ENCODE measurements around the gene NPPA.

The NPPA gene

GRCh38 chr1:11888206-11888876, 40.8 kb upstream of the NPPA start:
- TF ChIP-seq CTCF (conservative IDR thresholded peaks at IDR 0.05; ENCODE audit: low read depth, low read length) = no peak
- Histone ChIP-seq H3K4me3 (IDR thresholded peaks at IDR 0.05; ENCODE audit: insufficient read depth, low read depth, low read length) (no peak overlapping the region), H3K9ac (no peak overlapping the region), H3K27ac (no peak overlapping the region), H3K79me2 (ENCODE audit: insufficient read depth, low read depth) (no peaks in the 10 kb centered on the region), H3K27me3 (ENCODE audit: insufficient read depth, low read depth) (peaks cover 90% of the 10 kb centered on the region), H3K36me3 (ENCODE audit: insufficient read depth) (no peaks in the 10 kb centered on the region), H3K4me1 (ENCODE audit: low read depth, poor library complexity, severe bottlenecking) (no peaks in the 10 kb centered on the region), H2AFZ (ENCODE audit: low read depth) (no peak overlapping the region), H3K4me2 (no peak overlapping the region), H4K20me1 (ENCODE audit: insufficient read depth) (no peaks in the 10 kb centered on the region)

GRCh38 chr1:11887666-11888007, 40.1 kb upstream of the NPPA start:
- Histone ChIP-seq H2AFZ (ENCODE audit: low read depth) (no peak overlapping the region), H3K4me1 (ENCODE audit: low read depth, poor library complexity, severe bottlenecking) (no peaks in the 10 kb centered on the region)

GRCh38 chr1:11886986-11887665, 39.5 kb upstream of the NPPA start:
- H4K20me1 ChIP-seq (ENCODE audit: insufficient read depth) = no peaks in the 10 kb centered on the region
- no peak for TF ChIP-seq CTCF (conservative IDR thresholded peaks at IDR 0.05; ENCODE audit: low read depth, low read length)
- no peak overlapping the region for H3K4me2 ChIP-seq
- no peak overlapping the region for H2AFZ ChIP-seq (ENCODE audit: low read depth)
- H3K79me2 ChIP-seq (ENCODE audit: insufficient read depth, low read depth) = no peaks in the 10 kb centered on the region
- H3K4me3 ChIP-seq (IDR thresholded peaks at IDR 0.05; ENCODE audit: insufficient read depth, low read depth, low read length) = no peak overlapping the region
- no peaks in the 10 kb centered on the region for H3K4me1 ChIP-seq (ENCODE audit: low read depth, poor library complexity, severe bottlenecking)
- no peaks in the 10 kb centered on the region for H3K36me3 ChIP-seq (ENCODE audit: insufficient read depth)
- no peak overlapping the region for H3K9ac ChIP-seq
- no peak overlapping the region for H3K27ac ChIP-seq
- H3K27me3 ChIP-seq (ENCODE audit: insufficient read depth, low read depth) = peaks cover 91% of the 10 kb centered on the region

More at GRCh38 chr1:11887666-11888007, 40.1 kb upstream of the NPPA start:
- no peaks in the 10 kb centered on the region for H4K20me1 ChIP-seq (ENCODE audit: insufficient read depth)
- H3K36me3 ChIP-seq (ENCODE audit: insufficient read depth) = no peaks in the 10 kb centered on the region
- H3K9ac ChIP-seq = no peak overlapping the region
- no peak overlapping the region for H3K4me2 ChIP-seq
- no peak overlapping the region for H3K27ac ChIP-seq
- H3K79me2 ChIP-seq (ENCODE audit: insufficient read depth, low read depth) = no peaks in the 10 kb centered on the region
- no peak for TF ChIP-seq CTCF (conservative IDR thresholded peaks at IDR 0.05; ENCODE audit: low read depth, low read length)
- H3K27me3 ChIP-seq (ENCODE audit: insufficient read depth, low read depth) = peaks cover 91% of the 10 kb centered on the region
- no peak overlapping the region for H3K4me3 ChIP-seq (IDR thresholded peaks at IDR 0.05; ENCODE audit: insufficient read depth, low read depth, low read length)

- Histone ChIP-seq H3K4me3 (IDR thresholded peaks at IDR 0.05; ENCODE audit: insufficient read depth, low read depth, low read length) (no peak overlapping the region), H3K36me3 (ENCODE audit: insufficient read depth) (no peaks in the 10 kb centered on the region), H3K9ac (no peak overlapping the region), H3K79me2 (ENCODE audit: insufficient read depth, low read depth) (no peaks in the 10 kb centered on the region), H3K27ac (no peak overlapping the region), H3K4me2 (no peak overlapping the region), H3K4me1 (ENCODE audit: low read depth, poor library complexity, severe bottlenecking) (no peaks in the 10 kb centered on the region), H4K20me1 (ENCODE audit: insufficient read depth) (no peaks in the 10 kb centered on the region), H2AFZ (ENCODE audit: low read depth) (no peak overlapping the region), H3K27me3 (ENCODE audit: insufficient read depth, low read depth) (peaks cover 91% of the 10 kb centered on the region)
- TF ChIP-seq CTCF (conservative IDR thresholded peaks at IDR 0.05; ENCODE audit: low read depth, low read length) = no peak
Measured at GRCh38 chr1:11885916-11886315, 38.3 kb upstream of the NPPA start.

Data from KMS-11 (cell line).